ENCODE measurements around the gene OXCT2. TPM values are rescaled to one million over a fixed set of nuclear protein-coding genes. Genes with fewer than 3 reads are reported as not detected.

The OXCT2 gene
- total RNA-seq, 6 donors from 2014 or later: 0.46 to 2.8 (median 0.94) TPM; not detected in 2

DNA sequence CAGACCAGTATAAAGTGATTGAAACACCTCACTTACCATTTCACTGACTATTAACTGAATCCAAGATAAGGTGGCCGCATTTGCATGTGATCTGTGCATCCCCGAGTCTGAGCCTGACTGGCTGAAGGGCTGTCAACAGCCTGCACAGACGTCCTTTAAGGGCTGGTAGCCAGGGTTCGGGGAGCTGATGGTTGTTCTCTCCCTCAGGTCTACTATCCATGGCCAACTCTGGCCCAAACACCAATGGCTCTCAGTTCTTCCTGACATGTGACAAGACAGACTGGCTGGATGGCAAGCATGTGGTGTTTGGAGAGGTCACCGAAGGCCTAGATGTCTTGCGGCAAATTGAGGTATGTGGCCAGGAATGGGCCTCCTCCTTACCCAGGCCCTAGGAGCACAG lies 18.4 kb downstream of the OXCT2 start:
- Histone ChIP-seq H3K4me1 (no peaks in the 10 kb centered on the region), H3K36me3 (peaks cover 62 to 100% (median 86%) of the 10 kb centered on the region in 4 donors), H3K9me3 (no peaks in the 10 kb centered on the region), H3K27me3 (no peaks in the 10 kb centered on the region), H3K4me3 (no peak overlapping the region), H3K27ac (no peak overlapping the region)
- no peak for ATAC-seq (ENCODE audit: low FRiP score in 2 of 2)
- 82 to 89% methylated on average over 5 to 6 of the region's 6 CpGs for WGBS, 2 donors
- no peak for TF ChIP-seq POLR2AphosphoS5 (IDR thresholded peaks at IDR 0.05)
- no peak for TF ChIP-seq EP300 (IDR thresholded peaks at IDR 0.05)
- TF ChIP-seq POLR2A (IDR thresholded peaks at IDR 0.05): no peak
- TF ChIP-seq, protein P1, sequence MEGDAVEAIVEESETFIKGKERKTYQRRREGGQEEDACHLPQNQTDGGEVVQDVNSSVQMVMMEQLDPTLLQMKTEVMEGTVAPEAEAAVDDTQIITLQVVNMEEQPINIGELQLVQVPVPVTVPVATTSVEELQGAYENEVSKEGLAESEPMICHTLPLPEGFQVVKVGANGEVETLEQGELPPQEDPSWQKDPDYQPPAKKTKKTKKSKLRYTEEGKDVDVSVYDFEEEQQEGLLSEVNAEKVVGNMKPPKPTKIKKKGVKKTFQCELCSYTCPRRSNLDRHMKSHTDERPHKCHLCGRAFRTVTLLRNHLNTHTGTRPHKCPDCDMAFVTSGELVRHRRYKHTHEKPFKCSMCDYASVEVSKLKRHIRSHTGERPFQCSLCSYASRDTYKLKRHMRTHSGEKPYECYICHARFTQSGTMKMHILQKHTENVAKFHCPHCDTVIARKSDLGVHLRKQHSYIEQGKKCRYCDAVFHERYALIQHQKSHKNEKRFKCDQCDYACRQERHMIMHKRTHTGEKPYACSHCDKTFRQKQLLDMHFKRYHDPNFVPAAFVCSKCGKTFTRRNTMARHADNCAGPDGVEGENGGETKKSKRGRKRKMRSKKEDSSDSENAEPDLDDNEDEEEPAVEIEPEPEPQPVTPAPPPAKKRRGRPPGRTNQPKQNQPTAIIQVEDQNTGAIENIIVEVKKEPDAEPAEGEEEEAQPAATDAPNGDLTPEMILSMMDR (IDR thresholded peaks at IDR 0.05): no peak
- no peak for DNase-seq

DNA sequence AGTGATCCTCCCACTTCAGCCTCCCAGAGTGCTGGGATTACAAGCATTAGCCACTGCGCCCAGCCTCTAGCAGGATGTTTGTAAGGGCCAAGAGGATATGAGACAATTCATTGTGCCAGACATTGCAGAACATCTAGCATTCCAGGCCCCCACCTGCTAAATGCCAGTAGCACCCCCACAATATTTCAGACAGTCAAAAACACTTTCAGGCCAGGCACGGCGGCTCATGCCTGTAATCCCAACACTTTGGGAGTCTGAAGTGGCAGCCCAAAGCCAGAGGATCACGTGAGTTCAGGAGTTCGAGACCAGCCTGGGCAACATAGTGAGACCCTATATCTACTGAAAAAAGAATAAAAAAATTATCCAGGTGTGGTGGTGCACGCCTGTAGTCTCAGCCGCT lies 19.6 kb downstream of the OXCT2 start:
- no peak overlapping the region for H3K27ac ChIP-seq
- H3K36me3 ChIP-seq: peaks cover 68 to 98% (median 90%) of the 10 kb centered on the region in 4 donors
- WGBS, 2 donors: 94 to 99% methylated on average over 6 to 7 of the region's 7 CpGs
- H3K9me3 ChIP-seq: no peaks in the 10 kb centered on the region
- H3K4me1 ChIP-seq: no peaks in the 10 kb centered on the region
- no peak overlapping the region for H3K4me3 ChIP-seq
- no peaks in the 10 kb centered on the region for H3K27me3 ChIP-seq
- ATAC-seq (ENCODE audit: low FRiP score in 2 of 2) (no peak), DNase-seq (no peak)
- TF ChIP-seq POLR2A (IDR thresholded peaks at IDR 0.05) (no peak), EP300 (IDR thresholded peaks at IDR 0.05) (no peak), POLR2AphosphoS5 (IDR thresholded peaks at IDR 0.05) (no peak)
- TF ChIP-seq, protein P1 (IDR thresholded peaks at IDR 0.05): no peak

DNA sequence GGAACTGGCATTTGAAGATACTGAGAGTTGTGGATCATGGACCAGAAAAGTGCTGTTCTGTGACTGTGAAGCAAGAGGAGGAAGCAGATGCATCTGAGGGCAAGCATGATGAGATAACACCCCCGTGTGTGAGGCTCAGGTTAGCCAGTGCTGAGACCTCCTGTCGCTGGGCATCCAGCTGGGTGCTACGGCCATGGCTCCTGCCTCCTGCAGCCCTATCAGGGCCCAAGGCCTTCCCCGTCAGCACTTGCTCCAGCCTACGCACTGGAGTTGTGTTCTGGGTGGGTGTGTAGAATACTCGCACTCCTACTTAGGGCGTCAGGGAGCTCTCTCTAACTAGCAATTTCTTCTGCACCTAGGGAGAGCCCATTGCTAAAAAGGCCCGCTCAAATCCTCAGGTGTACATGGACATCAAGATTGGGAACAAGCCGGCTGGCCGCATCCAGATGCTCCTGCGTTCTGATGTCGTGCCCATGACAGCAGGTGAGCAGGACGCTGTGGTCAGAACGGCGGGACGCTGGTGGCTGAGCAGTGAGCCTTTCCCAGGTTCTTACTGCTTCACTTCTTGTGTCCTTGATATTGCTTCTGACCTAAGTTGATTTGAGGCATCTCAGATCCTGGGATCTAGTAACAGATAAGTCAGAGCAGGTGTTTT lies 26.0 kb downstream of the OXCT2 start:
- Histone ChIP-seq H3K27ac (no peak overlapping the region), H3K36me3 (peaks cover 34 to 96% (median 80%) of the 10 kb centered on the region in 4 donors), H3K27me3 (no peaks in the 10 kb centered on the region), H3K4me1 (peaks cover 0 to 5% (median 1%) of the 10 kb centered on the region in 4 donors), H3K4me3 (no peak overlapping the region), H3K9me3 (no peaks in the 10 kb centered on the region)
- TF ChIP-seq EP300 (IDR thresholded peaks at IDR 0.05) (no peak), POLR2A (IDR thresholded peaks at IDR 0.05) (no peak), POLR2AphosphoS5 (IDR thresholded peaks at IDR 0.05) (no peak)
- TF ChIP-seq, protein P1 (IDR thresholded peaks at IDR 0.05): no peak
- 93 to 94% methylated on average over 15 to 16 of the region's 16 CpGs for WGBS, 2 donors
- no peak for ATAC-seq (ENCODE audit: low FRiP score in 2 of 2)
- DNase-seq: peak in 1 of 2 donors; percentile 34

DNA sequence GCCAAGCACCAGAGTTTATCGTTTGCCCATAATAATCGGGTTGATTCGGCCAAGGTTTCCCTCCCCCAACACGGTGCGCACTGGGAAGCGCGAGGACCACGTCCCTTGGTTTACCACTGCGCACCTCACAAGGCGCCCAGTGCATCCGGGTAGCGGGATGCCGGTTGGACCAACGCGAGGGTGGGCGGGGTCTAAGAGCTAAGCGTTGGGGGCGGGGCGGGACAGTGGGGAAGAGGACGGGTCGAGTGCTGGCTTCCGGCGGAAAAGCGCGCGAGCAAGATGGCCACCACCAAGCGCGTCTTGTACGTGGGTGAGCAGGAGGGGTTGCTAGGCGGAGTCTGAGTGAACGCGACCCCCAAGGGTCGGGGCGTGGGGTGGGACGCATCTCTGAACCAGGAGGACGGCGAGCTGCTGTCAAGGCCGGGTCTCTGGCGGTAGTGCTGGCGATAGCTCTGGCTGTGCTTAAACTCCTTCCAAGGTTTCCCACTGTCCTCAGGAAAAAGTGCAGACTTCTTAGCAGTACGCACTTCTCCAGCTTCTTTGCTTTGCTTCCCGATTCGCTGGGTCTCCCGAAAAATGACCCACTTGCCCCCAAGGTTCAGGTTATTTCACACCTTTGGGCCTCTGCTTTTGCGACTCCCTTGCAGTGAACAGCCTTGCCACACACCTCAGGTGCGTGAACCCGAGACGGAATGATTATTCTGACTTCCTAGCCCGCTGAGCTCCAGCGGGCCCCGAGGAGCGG lies 32.4 kb downstream of the OXCT2 start, which contains the start of gene PPIE:
TSS of gene PPIE (plus strand) at position 261 of the 745 bp plus-strand sequence. CDS start at position 280, 19 bp downstream.
- Histone ChIP-seq H3K4me1 (peaks cover 13 to 25% (median 17%) of the 10 kb centered on the region in 4 donors), H3K27me3 (no peaks in the 10 kb centered on the region), H3K4me3 (peak within 1 kb of the TSS; percentile 51 to 88 (median 74)), H3K9me3 (no peaks in the 10 kb centered on the region), H3K36me3 (peaks cover 10 to 36% (median 21%) of the 10 kb centered on the region in 4 donors), H3K27ac (peak within 1 kb of the TSS; percentile 46 to 85 (median 74))
- ATAC-seq (ENCODE audit: low FRiP score in 2 of 2) (peak; percentile 94 to 99), DNase-seq (peak; percentile 95)
- TF ChIP-seq POLR2A (IDR thresholded peaks at IDR 0.05) (peak in 2 of 4 donors; percentile 25 to 47), EP300 (IDR thresholded peaks at IDR 0.05) (no peak), POLR2AphosphoS5 (IDR thresholded peaks at IDR 0.05) (peak; percentile 26 to 67)
- TF ChIP-seq, protein P1 (IDR thresholded peaks at IDR 0.05): no peak
- WGBS, 2 donors: 1 to 3% methylated on average over 36 to 47 of the region's 52 CpGs
